22Rv1 (cell line): Measurements from ENCODE around the gene KRT2.

ENCODE experiments used
- CTCF ChIP-seq: fragments of 450-650 bp; IDR thresholded peaks from 2 replicates; pipeline ENCODE4 v1.5.1; 2017; ENCODE audit warnings: mild to moderate bottlenecking
- ZFX ChIP-seq: fragments of 450-650 bp; IDR thresholded peaks from 2 replicates; pipeline ENCODE4 v1.6.1; 2017; ENCODE audit warnings: antibody characterized with exemption, borderline replicate concordance

- TF ChIP-seq CTCF (no peak), ZFX (no peak)
These were observed 6.0 kb downstream of the KRT2 start for GRCh38 chr12:52645982-52646381.
